ENCODE measurements around the gene SLC34A1.

SLC34A1 gene

DNA sequence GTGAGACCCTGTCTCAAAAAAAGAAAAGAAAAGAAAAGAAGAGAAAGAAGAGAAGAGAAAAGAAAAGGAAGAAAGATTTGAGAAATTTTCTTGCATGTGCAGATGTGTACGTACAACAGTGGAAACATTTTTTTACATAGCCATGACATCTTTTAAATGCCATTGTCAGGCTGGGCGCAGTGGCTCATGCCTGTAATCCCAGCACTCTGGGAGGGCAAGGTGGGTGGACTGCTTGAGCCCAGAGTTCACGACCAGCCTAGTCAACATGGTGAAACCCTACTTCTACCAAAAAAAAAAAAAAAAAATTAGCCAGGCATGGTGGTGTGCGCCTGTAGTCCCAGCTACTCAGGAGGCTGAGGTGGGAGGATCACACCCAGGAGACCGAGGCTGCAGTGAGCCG lies 39.3 kb upstream of the SLC34A1 start:
- Histone ChIP-seq H3K4me3 (ENCODE audit: low read depth, low read length) (no peak overlapping the region), H3K36me3 (ENCODE audit: control insufficient read depth in 2 of 2, insufficient read depth in 1 of 2, low read length in 2 of 2) (peaks cover 34 to 37% of the 10 kb centered on the region in 2 experiments), H3K4me1 (ENCODE audit: control insufficient read depth, insufficient read depth, low read length) (peaks cover 12% of the 10 kb centered on the region; the same call in 1 of the 2 replicates), H3K9me3 (ENCODE audit: control insufficient read depth, insufficient read depth, low read depth, low read length) (no peaks in the 10 kb centered on the region), H3K27ac (ENCODE audit: extremely low read depth, low read depth, low read length) (no peak overlapping the region)
- CTCF ChIA-PET, result interaction anchor here (0.6 kb wide), 1 partner anchor 58 kb away, joined by 4 read pairs; no protein-coding TSS in a partner anchor
- TF ChIP-seq ZNF362 (tag by site-specific recombination; IDR thresholded peaks at IDR 0.05) (peak; percentile 89), ZBTB20 (tag by site-specific recombination; IDR thresholded peaks at IDR 0.05) (no peak)
- POLR2A ChIA-PET, result no interaction called here

DNA sequence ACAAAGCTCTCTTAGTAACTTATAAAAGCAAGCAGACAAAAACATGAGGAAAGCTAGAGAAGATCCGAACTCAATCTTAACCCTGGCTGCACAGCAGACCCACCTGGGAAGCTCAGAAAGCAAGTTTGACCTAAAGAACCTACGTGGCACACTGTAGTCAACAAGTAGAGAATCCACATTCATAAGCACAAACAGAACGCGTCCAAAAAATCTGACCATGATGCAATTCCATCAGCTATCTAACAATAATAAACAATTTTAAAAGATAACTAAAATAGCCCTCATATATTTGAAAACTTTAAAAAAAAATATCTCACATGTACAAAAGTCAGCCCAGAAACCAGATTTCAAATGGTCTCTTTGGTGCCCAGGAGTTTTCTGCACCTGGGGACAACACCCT lies 37.4 kb upstream of the SLC34A1 start:
- ChIA-PET CTCF (interaction anchor here (0.6 to 2.0 kb wide), 7 partner anchors 10 to 44 kb away, joined by 3 to 8 read pairs (median 5); no protein-coding TSS in a partner anchor), POLR2A (interaction anchor here (0.5 to 0.7 kb wide), 2 partner anchors 99 to 246 kb away, joined by 3 to 7 read pairs; no protein-coding TSS in a partner anchor)
- peaks cover 30 to 35% of the 10 kb centered on the region in 2 experiments for H3K36me3 ChIP-seq (ENCODE audit: control insufficient read depth in 2 of 2, insufficient read depth in 1 of 2, low read length in 2 of 2)
- peaks cover 20% of the 10 kb centered on the region; the same call in 1 of the 2 replicates for H3K4me1 ChIP-seq (ENCODE audit: control insufficient read depth, insufficient read depth, low read length)
- H3K9me3 ChIP-seq (ENCODE audit: control insufficient read depth, insufficient read depth, low read depth, low read length), result no peaks in the 10 kb centered on the region
- H3K27ac ChIP-seq (ENCODE audit: extremely low read depth, low read depth, low read length), result no peak overlapping the region
- TF ChIP-seq KLF10 (tag by site-specific recombination; IDR thresholded peaks at IDR 0.05) (no peak), OVOL3 (tag by site-specific recombination; IDR thresholded peaks at IDR 0.05) (no peak), PBX3 (CRISPR knock-in tag; IDR thresholded peaks at IDR 0.05) (no peak), ZEB2 (tag by site-specific recombination; IDR thresholded peaks at IDR 0.05) (no peak), HOXA7 (CRISPR knock-in tag; IDR thresholded peaks at IDR 0.05; ENCODE audit: borderline replicate concordance) (no peak), ATF2 (tag by site-specific recombination; IDR thresholded peaks at IDR 0.05; ENCODE audit: low read depth) (no peak), ZNF157 (tag by site-specific recombination; IDR thresholded peaks at IDR 0.05) (no peak), ZNF121 (tag by site-specific recombination; IDR thresholded peaks at IDR 0.05) (no peak), RBAK (tag by site-specific recombination; IDR thresholded peaks at IDR 0.05) (no peak), ZNF558 (tag by site-specific recombination; IDR thresholded peaks at IDR 0.05) (no peak), ZBTB26 (tag by site-specific recombination; optimal IDR thresholded peaks at IDR 0.05) (no peak)
- TF ChIP-seq, protein P1, sequence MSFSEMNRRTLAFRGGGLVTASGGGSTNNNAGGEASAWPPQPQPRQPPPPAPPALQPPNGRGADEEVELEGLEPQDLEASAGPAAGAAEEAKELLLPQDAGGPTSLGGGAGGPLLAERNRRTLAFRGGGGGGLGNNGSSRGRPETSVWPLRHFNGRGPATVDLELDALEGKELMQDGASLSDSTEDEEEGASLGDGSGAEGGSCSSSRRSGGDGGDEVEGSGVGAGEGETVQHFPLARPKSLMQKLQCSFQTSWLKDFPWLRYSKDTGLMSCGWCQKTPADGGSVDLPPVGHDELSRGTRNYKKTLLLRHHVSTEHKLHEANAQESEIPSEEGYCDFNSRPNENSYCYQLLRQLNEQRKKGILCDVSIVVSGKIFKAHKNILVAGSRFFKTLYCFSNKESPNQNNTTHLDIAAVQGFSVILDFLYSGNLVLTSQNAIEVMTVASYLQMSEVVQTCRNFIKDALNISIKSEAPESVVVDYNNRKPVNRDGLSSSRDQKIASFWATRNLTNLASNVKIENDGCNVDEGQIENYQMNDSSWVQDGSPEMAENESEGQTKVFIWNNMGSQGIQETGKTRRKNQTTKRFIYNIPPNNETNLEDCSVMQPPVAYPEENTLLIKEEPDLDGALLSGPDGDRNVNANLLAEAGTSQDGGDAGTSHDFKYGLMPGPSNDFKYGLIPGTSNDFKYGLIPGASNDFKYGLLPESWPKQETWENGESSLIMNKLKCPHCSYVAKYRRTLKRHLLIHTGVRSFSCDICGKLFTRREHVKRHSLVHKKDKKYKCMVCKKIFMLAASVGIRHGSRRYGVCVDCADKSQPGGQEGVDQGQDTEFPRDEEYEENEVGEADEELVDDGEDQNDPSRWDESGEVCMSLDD (tag by site-specific recombination; IDR thresholded peaks at IDR 0.05), result no peak
- H3K4me3 ChIP-seq (ENCODE audit: low read depth, low read length), result no peak overlapping the region

All from HEK293 (cell line).